HG03521 (cell line): ENCODE measurements around the gene MAP6.

Experiments used
- ATAC-seq: cut with Tn5 transposase; IDR thresholded peaks from one replicate; pipeline ENCODE4 v1.9.1; 2021; ENCODE audit warnings: mild to moderate bottlenecking, moderate library complexity; ENCODE audit not compliant: unreplicated experiment

MAP6 gene

GRCh38 chr11:75632450-75632849, 36.4 kb downstream of the MAP6 start:
- ATAC-seq: no peak

GRCh38 chr11:75631086-75631730, 37.6 kb downstream of the MAP6 start:
- ATAC-seq: no peak

DNA sequence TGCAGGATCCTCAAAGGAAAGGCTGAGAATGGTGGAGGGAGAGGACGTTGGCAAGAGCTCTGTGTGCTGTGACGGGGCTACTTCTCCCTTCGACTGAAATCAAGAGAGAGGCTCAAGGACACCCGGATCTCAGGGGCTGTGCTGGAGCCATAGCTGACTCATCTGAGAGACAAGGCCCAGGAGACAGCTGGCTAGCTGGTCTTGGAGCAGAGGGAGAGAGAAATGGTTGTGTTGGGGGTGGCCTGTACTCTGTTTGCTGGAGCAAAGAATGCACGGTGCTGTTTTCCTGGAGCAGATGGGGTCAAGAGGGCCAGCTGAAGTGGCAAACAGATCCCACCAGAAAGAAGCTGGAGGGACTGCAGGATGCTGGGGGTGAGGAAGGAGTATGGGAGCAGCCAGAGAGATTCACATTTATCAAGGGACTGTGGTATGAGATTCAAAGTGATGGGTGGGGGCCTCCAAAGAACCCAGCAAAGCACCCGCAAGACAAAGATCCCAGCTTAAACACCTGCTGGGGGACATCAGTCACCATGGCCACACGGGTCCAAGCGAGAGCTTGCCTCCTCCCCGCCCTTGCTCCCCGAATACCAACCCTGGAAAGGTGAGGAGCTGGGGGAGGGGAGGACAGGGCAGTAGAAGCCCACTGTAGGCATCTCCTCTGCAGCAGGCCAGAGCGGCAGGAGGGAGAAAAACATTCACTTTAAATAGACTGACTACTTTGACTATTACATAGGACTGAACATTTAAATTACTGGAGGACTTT, 40.8 kb downstream of the MAP6 start:
- ATAC-seq: no peak

DNA sequence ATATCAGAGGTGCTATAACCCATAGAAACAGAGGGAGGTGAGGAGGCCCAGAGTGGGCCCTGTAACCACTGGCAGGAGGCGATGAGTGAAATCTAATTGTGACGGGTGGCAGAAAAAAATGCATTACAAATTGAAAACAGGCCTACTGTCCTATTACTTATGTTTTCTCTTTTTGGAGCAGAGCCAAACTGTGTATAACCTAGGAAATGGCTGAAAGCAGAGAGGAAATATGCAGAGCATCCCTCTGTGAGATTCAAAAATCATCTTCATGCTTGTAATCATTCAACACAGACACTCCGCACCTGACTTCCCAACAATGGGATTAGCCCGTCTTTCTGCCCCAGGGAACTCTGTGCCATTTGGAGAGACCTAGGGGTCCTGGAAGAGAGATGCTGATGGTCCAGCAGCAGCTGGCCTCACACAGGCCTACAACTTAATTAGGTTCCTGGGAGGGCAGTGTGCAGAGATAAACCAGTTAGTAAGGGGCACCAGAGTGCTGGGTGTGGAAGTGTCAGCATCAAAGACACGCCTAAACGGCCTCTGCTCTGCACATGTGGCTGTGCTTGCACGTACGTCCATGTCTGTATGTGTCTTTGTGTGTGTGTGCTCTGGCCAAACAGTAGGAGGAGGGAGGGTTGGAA, 41.8 kb downstream of the MAP6 start:
- ATAC-seq: no peak

DNA sequence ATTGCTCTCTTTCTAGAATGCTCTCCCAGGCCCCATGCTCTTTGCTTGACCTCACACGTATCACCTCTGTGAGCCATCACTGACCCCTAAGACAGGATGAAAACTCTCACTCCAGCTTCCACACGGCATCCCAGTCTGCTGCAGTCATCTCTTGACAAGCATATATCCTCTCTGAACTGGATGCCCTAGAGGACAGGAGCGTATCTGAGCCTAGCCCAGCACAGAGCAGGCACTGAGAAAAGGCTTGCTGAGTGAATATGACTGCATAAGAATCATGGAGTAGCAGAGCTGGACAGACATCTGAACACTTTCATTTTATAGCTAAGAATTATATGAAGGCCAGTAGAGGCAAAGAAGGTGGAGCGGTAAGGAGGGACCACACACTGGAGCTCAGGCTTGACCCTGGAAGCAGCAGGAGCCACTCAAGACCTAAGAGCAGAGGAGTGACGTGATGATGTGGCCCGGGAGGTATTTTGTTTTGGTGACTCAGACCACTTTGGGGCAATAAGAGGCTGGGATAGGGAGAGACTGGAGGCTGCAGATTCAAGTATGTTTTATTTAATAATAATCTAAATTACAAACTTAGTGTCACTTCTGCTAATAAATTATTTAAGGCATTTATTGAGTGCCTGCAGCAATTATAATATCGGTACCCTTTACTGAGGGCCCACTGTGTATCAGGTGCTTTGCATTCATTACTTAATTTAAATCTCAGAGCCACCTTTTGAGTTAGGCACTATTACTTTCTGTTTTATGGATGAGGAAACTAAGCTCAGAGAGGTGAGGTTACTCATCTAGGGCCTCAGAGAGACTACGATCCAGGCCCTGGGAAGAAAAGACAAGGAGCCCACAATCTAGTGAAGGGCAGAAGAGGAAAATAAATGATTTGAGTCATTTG, 42.6 kb downstream of the MAP6 start:
- no peak for ATAC-seq

DNA sequence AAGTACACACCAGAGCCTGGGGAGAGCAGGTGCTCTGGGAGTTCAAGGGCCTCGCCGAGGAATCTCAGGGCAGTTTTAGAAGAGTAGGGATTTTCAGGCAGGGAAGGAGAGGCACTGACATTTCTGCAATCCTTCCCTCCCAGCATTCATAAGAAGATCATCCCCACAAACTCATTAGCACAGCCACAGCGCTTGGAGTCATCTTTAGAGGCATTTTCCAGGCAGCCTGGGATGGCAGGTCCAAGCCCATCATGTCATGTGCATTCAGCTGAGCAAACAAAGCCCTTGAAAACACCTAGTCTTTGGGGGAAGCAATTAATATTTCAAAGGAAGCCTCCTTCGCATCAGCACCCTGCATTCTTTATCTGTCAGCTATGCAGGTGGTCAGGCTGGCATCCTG, 43.8 kb downstream of the MAP6 start:
- ATAC-seq: no peak

- ATAC-seq: no peak
Measured at GRCh38 chr11:75616281-75616680, 52.6 kb downstream of the MAP6 start.

DNA sequence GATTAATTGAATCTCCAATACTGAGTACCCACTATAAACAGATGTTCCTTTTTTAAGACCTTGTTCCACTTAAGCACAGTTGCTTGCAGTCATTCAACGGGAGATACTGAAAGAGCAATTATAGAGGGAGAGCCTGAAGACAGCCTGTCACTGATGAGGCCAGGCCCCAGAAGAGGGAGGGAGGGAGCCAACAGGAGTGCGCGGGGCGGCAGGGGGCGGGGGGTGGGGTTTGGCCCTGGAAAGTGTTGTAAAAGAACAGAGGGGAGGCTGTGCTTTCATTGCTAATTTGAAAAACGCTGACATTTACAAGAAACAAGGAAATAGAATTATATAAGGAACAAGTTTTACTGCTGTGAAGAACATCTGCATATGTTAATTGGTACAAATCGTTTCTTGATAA, 53.1 kb downstream of the MAP6 start:
- no peak for ATAC-seq

DNA sequence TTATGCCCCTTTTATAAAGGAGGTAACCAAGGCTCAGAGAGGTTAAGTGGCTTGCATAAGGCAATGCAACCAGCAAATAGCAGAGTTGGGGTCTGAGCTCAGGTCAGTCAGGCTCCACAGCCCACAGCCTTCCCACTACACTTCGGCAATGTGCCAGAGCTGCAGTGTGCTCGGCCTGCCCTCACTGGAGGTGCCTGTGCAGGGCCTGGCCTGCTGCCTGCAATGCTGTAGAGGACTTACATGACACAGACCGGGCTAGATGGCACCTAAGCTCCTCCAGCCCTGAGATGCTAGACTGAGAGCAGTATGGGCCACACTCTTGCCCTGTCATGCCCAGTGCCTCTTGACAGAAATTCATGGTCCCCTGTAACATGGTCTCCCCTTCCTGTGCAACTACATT, 57.0 kb downstream of the MAP6 start:
- ATAC-seq: no peak

GRCh38 chr11:75606099-75606498, 62.7 kb downstream of the MAP6 start:
- no peak for ATAC-seq

GRCh38 chr11:75603791-75604736, 64.8 kb downstream of the MAP6 start:
- no peak for ATAC-seq

- no peak for ATAC-seq
Measured at GRCh38 chr11:75602951-75603350, 65.9 kb downstream of the MAP6 start.

DNA sequence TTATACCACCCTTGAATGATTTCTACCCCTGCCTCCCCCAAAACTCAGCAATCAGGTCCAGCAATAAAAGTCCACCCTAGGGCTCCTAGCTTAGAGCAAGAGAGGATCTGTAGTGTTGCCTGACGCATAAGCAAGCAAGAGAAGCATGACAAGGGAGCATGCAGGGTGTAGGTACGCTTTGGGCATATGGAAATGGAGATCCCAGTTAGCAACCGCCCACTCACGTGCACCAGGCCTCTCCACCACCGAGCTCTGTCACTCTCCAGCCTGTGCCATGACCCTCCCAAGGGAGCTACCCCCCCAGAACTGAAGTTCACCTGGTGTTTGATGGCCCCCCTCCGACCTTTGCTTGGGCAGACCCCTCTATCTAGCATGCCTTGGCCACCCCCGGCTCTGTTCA, 67.3 kb downstream of the MAP6 start:
- ATAC-seq: no peak

DNA sequence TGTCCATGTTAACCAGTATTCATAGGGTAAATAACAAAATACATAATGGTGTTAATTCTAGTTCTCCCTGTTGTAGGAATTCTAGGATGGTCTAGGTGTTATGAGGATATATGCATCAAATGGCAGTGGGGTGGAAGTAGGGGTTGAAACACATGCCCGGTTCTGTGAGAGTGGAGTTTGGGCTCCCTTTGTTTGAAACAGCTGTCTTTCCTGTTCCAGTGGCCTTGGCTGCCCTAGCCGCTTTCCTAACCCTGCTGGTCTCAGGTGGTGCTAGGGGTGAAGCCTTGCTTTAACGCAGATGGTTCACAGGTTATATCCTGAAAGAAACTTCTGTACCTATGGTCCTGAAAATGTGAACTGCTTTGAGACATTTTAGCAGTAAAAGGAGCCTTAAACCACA, 68.5 kb downstream of the MAP6 start:
- ATAC-seq: no peak

DNA sequence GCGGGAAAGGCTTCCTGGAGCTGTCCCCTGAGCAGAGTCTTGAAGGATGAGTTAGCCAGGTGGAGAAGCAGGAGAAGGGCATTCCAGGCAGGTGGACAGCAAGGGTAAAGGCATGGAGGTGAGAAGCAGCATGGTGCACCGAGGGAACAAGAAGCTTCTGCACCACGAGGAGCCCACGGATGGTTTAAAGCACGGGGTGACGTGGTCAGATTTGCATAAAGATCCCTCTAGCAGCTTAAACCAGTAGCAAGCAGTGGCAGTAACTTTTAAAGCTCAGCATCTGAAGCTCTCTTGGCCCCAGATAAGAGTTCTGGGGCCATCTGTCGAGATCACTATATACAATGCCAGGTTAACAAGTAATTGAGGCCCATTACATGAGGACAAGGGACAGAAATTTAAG, 69.9 kb downstream of the MAP6 start:
- no peak for ATAC-seq

- ATAC-seq: no peak
Measured at GRCh38 chr11:75598264-75598663, 70.6 kb downstream of the MAP6 start.

DNA sequence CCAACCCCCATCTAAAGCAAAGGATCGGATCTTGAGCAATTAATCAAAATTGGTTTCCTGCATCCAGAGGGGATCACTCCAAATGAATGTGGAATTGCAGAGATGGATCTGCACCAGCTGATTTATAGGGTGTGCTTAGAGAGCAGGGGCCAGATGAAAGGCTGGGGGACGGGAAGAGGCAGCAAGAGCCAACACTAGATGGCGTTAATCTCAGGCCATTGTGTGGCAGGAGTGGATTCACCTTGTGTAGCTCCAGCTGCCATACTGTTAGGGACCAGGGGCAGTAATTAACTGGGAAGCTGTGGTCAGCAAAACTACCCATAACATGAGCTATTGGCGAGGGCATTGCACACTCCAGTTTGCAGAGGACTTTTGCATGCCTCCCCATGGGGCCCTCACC, 71.2 kb downstream of the MAP6 start:
- no peak for ATAC-seq

DNA sequence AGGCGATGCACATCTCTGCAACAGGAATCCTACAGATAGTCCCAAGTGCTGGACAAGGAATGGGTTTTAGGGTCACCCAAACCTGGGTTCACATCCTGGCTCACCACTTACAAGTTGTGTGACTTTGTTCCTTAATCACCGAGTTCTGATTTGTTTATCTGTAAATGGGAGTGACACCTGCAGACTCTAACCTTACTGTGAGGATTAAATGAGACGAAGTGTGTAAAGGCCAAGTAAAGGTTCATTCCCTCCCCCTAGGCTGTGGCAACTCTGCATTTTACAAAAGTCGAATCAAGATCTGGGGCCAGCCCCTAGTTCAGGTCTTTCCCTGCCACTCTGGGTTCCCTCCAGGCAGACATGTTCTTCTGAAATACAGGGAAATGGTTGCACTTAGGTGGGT, 71.9 kb downstream of the MAP6 start:
- no peak for ATAC-seq

DNA sequence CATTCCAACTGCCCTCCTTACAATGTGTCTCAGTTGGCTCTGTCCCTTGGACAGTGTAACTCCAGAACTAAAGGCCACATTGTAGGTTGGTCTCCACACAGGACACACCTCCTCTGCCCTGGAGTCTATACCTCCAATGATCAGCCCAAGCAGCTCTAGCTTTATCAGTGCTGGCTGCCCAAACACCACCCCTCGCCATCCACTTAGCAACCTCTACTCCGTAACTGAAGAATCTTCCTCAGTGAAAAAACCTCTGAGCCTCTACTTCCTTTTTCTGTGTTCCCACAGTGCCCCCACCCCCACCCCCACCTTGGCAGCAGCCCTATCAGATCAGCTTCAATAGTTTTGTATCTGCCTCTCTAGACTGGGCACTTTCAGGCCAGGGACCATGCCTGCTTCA, 73.4 kb downstream of the MAP6 start:
- no peak for ATAC-seq

GRCh38 chr11:75594211-75594610, 74.6 kb downstream of the MAP6 start:
- ATAC-seq: no peak
